ENCODE results near the gene NID2.

NID2 gene

GRCh38 chr14:51963286-51963685 is 105.6 kb downstream of the NID2 start:
- DNase-seq (ENCODE audit: extremely low read depth in 1 of 2, low read depth in 1 of 2): no peak

DNA sequence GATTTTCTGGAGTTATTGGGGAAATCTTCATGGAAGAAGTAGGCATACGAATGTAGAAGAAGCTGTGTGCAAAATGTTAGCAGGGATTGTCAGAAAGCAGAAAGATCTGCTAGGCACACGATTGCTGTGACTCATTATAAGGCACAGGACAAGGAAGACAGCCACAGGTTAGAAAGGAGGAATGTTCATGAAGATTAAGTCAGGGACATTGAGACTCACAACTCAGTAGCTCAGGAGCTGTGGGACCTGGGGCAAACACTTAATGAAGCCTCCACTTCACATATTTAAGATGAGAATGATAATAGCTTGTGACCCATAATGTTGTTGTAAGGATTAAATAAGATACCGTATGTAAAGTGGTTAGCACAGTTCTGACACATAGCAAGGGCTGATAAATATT is 106.1 kb downstream of the NID2 start:
- no peak for DNase-seq (ENCODE audit: extremely low read depth in 1 of 2, low read depth in 1 of 2)

GRCh38 chr14:51960866-51961265 is 108.0 kb downstream of the NID2 start:
- DNase-seq (ENCODE audit: extremely low read depth in 1 of 2, low read depth in 1 of 2): no peak

- no peak for DNase-seq (ENCODE audit: extremely low read depth in 1 of 2, low read depth in 1 of 2)
Observed at GRCh38 chr14:51959928-51960327, 108.9 kb downstream of the NID2 start.

DNA sequence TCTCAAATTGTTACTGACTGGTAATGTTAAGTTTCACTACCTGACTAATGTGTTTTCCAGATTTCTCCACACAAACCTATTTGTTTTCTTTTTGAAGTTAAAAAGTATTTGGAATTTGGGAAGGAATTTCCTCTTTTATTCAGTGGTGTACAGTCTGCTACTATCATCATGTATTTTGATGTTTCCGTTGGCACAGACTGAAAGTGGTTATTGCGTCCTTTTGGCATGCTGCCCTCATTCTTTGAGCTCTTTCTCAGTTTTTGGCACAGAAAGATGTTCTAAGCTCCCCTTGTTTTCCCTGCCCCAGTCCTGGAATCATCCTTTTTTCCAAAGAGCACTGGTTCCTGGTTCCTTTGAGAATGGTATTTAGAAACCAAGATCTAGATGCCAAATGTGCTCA is 110.9 kb downstream of the NID2 start:
- no peak for DNase-seq (ENCODE audit: extremely low read depth in 1 of 2, low read depth in 1 of 2)
